NCI-H2107 treated with DMSO at 0.1 percent for 48 hours (cell line): ENCODE measurements around the gene LARGE1.

ENCODE experiments used
- DNase-seq: peaks from one replicate; lab custom pipeline; 2025; ENCODE audit not compliant: unreplicated experiment; lab: John Stamatoyannopoulos, UW

The LARGE1 gene

GRCh38 chr22:33459137-33459536 lies 461.1 kb downstream of the LARGE1 start:
- DNase-seq: no peak

GRCh38 chr22:33456511-33456910 lies 463.8 kb downstream of the LARGE1 start:
- DNase-seq: no peak

- no peak for DNase-seq
Observed at GRCh38 chr22:33455036-33455435, 465.2 kb downstream of the LARGE1 start.

- peak; percentile 56 for DNase-seq
Observed at GRCh38 chr22:33451866-33452469, 468.3 kb downstream of the LARGE1 start.

GRCh38 chr22:33450756-33451155 lies 469.5 kb downstream of the LARGE1 start:
- DNase-seq: no peak

GRCh38 chr22:33447733-33448132 lies 472.5 kb downstream of the LARGE1 start:
- no peak for DNase-seq

- DNase-seq: no peak
Observed at GRCh38 chr22:33443683-33444082, 476.6 kb downstream of the LARGE1 start.

GRCh38 chr22:33440756-33441155 lies 479.5 kb downstream of the LARGE1 start:
- DNase-seq: no peak

GRCh38 chr22:33438273-33438672 lies 482.0 kb downstream of the LARGE1 start:
- DNase-seq: peak; percentile 9

- no peak for DNase-seq
Observed at GRCh38 chr22:33431300-33431699, 489.0 kb downstream of the LARGE1 start.

GRCh38 chr22:33429281-33429680 lies 491.0 kb downstream of the LARGE1 start:
- DNase-seq: no peak

GRCh38 chr22:33427461-33427860 lies 492.8 kb downstream of the LARGE1 start:
- no peak for DNase-seq

GRCh38 chr22:33426451-33426850 lies 493.8 kb downstream of the LARGE1 start:
- DNase-seq: no peak

- no peak for DNase-seq
Observed at GRCh38 chr22:33421859-33422258, 498.4 kb downstream of the LARGE1 start.

- DNase-seq: no peak
Observed at GRCh38 chr22:33418484-33418883, 501.8 kb downstream of the LARGE1 start.

GRCh38 chr22:33415401-33415800 lies 504.9 kb downstream of the LARGE1 start:
- DNase-seq: no peak

- DNase-seq: no peak
Observed at GRCh38 chr22:33409079-33409478, 511.2 kb downstream of the LARGE1 start.

GRCh38 chr22:33405194-33405593 lies 515.1 kb downstream of the LARGE1 start:
- DNase-seq: no peak

- no peak for DNase-seq
Observed at GRCh38 chr22:33404723-33405122, 515.6 kb downstream of the LARGE1 start.

- no peak for DNase-seq
Observed at GRCh38 chr22:33402325-33402724, 518.0 kb downstream of the LARGE1 start.

GRCh38 chr22:33401291-33401690 lies 519.0 kb downstream of the LARGE1 start:
- DNase-seq: no peak

GRCh38 chr22:33400891-33401290 lies 519.4 kb downstream of the LARGE1 start:
- no peak for DNase-seq

GRCh38 chr22:33400061-33400840 lies 520.0 kb downstream of the LARGE1 start:
- DNase-seq: no peak
